Endothelial cell of umbilical vein (primary cell): ENCODE data around the gene HSF2. TPM values are rescaled to one million over a fixed set of nuclear protein-coding genes. Genes with fewer than 3 reads are reported as not detected.

Experiments
- BruUV-seq: library from RNA; stranded (reverse); fragments of 400-500 nt; replicated peaks from 2 replicates; lab custom pipeline; 2021; lab: Mats Ljungman, UMichigan
- CTCF ChIA-PET: fragments of 300-600, 350-600 bp; sonication (Branson Sonifier 250); formaldehyde crosslinking; loops from one replicate; lab custom pipeline; 2021; ENCODE audit warnings: antibody characterized with exemption, inconsistent platforms; lab: Charles Lee
- POLR2A ChIA-PET: fragments of 300-600, 350-600 bp; sonication (Branson Sonifier 250); formaldehyde crosslinking; loops from one replicate; lab custom pipeline; 2021; ENCODE audit warnings: antibody characterized with exemption, inconsistent platforms; lab: Charles Lee
- DNase-seq: peaks from one replicate; pipeline ENCODE4 v3.0.0-alpha.2; 2011; ENCODE audit warnings: low read depth, low spot score
- FAIRE-seq: peaks from 2 replicates; lab custom pipeline; 2011; peaks lifted over from hg19 to GRCh38; lab: Jason Lieb, UNC
- H2AFZ ChIP-seq: 2 replicates; pipeline ENCODE4 v1.6.0; 2012; ENCODE audit warnings: low read depth, low read length, control low read depth, inconsistent platforms
- H3K27ac ChIP-seq: 2 replicates; pipeline ENCODE4 v1.5.1; 2011; ENCODE audit warnings: low read depth, mild to moderate bottlenecking, control low read depth, low read length, moderate library complexity; ENCODE audit not compliant: insufficient read depth
- H3K27me3 ChIP-seq, 2 experiments: 2 replicates each; pipeline versions ENCODE4 v1.6.0 to v1.6.1; 2011; ENCODE audit warnings: low read length in 2 of 2, mixed read lengths in 1 of 2; ENCODE audit not compliant: control insufficient read depth in 2 of 2, insufficient read depth in 2 of 2
- H3K36me3 ChIP-seq, 2 experiments: 2 replicates in 1 of 2; 3 replicates in 1 of 2; pipeline ENCODE4 v1.5.1; 2011; ENCODE audit warnings: low read length in 2 of 2, mild to moderate bottlenecking in 1 of 2, moderate library complexity in 1 of 2; ENCODE audit not compliant: control insufficient read depth in 2 of 2, insufficient read depth in 2 of 2; ENCODE audit errors: extremely low read depth in 1 of 2
- H3K4me1 ChIP-seq: 3 replicates; pipeline ENCODE4 v1.5.1; 2011; ENCODE audit warnings: mild to moderate bottlenecking, low read length; ENCODE audit not compliant: control insufficient read depth, insufficient read depth; ENCODE audit errors: extremely low read depth
- H3K4me2 ChIP-seq: 2 replicates; pipeline ENCODE4 v1.6.1; 2011; ENCODE audit warnings: low read length, control low read depth, mixed read lengths; ENCODE audit not compliant: insufficient read depth
- H3K4me3 ChIP-seq, 3 experiments: fragments of 200-600 bp in 1 of 3; sonication (generic), shearing (Covaris generic) in 1 of 3; replicated peaks in 1 of 3; 2 replicates each; pipeline ENCODE4 v1.5.1; 2011 to 2016; ENCODE audit warnings: control low read depth in 3 of 3, low read length in 3 of 3, mild to moderate bottlenecking in 2 of 3, inconsistent platforms in 1 of 3, low read depth in 1 of 3, moderate library complexity in 1 of 3; ENCODE audit not compliant: insufficient read depth in 1 of 3
- H3K79me2 ChIP-seq: 2 replicates; pipeline ENCODE4 v1.6.0; 2012; ENCODE audit warnings: low read length, inconsistent platforms; ENCODE audit not compliant: control insufficient read depth, insufficient read depth
- H3K9ac ChIP-seq: replicated peaks from 2 replicates; pipeline ENCODE3; 2011; ENCODE audit warnings: low read length, control low read depth; ENCODE audit not compliant: insufficient read depth; ENCODE audit errors: extremely low read depth
- H3K9me1 ChIP-seq: replicated peaks from 3 replicates; pipeline ENCODE4 v1.6.0; 2011; ENCODE audit warnings: mild to moderate bottlenecking, low read length; ENCODE audit not compliant: control insufficient read depth, insufficient read depth; ENCODE audit errors: extremely low read depth
- H3K9me3 ChIP-seq: replicated peaks from 2 replicates; pipeline ENCODE4 v1.5.1; 2012; ENCODE audit warnings: low read length, inconsistent platforms; ENCODE audit not compliant: control insufficient read depth, insufficient read depth
- H4K20me1 ChIP-seq: replicated peaks from 2 replicates; pipeline ENCODE3; 2011; ENCODE audit warnings: mild to moderate bottlenecking, low read length; ENCODE audit not compliant: control insufficient read depth, insufficient read depth; ENCODE audit errors: extremely low read depth
- EZH2 ChIP-seq: IDR thresholded peaks from 2 replicates; pipeline ENCODE4 v1.6.1; 2012; ENCODE audit warnings: borderline replicate concordance, low read depth, mild to moderate bottlenecking, moderate library complexity, low read length, inconsistent platforms; ENCODE audit not compliant: severe bottlenecking
- FOS ChIP-seq: IDR thresholded peaks from 2 replicates; pipeline ENCODE4 v1.6.1; 2011; ENCODE audit warnings: mild to moderate bottlenecking, low read length, moderate library complexity, borderline replicate concordance; ENCODE audit not compliant: insufficient read depth
- GATA2 ChIP-seq: IDR thresholded peaks from 2 replicates; pipeline ENCODE4 v1.7.0; 2011; ENCODE audit warnings: low read depth, mild to moderate bottlenecking, moderate library complexity, mixed read lengths, low read length; ENCODE audit not compliant: insufficient read length, insufficient read depth
- JUN ChIP-seq: IDR thresholded peaks from 2 replicates; pipeline ENCODE4 v1.6.1; 2011; ENCODE audit warnings: borderline replicate concordance, low read depth; ENCODE audit not compliant: insufficient read length, insufficient read depth
- MAX ChIP-seq: IDR thresholded peaks from 2 replicates; pipeline ENCODE4 v1.6.1; 2011; ENCODE audit not compliant: insufficient read depth, insufficient read length
- MYC ChIP-seq: IDR thresholded peaks from one replicate; pipeline ENCODE4 v1.6.1; 2011; ENCODE audit warnings: mild to moderate bottlenecking, low read depth, low read length
- POLR2A ChIP-seq: IDR thresholded peaks from 2 replicates; pipeline ENCODE4 v1.6.1; 2012; ENCODE audit warnings: low read depth, mild to moderate bottlenecking, control low read depth, low read length
- POLR2AphosphoS5 ChIP-seq: IDR thresholded peaks from 2 replicates; pipeline ENCODE4 v1.6.1; 2012; ENCODE audit warnings: low read depth, mild to moderate bottlenecking, control low read depth, low read length, moderate library complexity; ENCODE audit not compliant: insufficient read depth
- dilution Hi-C: fragments of 300-500 bp; cut with MboI; formaldehyde crosslinking; loops from one replicate; pipeline ENCODE4 v1.15.0; 2019; ENCODE audit warnings: low sequenced_read_pairs; ENCODE audit not compliant: extremely low pct_ligation_motif_present
- intact Hi-C: fragments of 100-400 bp; cut with micrococcal nuclease; formaldehyde crosslinking; loops from one replicate; pipeline ENCODE4 v1.10.0; 2022
- polyA plus RNA-seq, 4 experiments: library from polyadenylated mRNA; depleted of rRNA in 3 of 4; stranded (reverse) in 3 of 4; unstranded in 1 of 4; fragments of >200 nt; gene quantifications; 2 replicates each; pipeline versions ENCODE4 v1.2.1 to v1.2.3, GENCODE V29; 2011 to 2012; ENCODE audit warnings: missing spikeins in 1 of 4
- total RNA-seq: library from RNA; stranded (reverse); gene quantifications from 2 replicates; pipeline ENCODE4 v1.2.3, GENCODE V29; 2021
- TF ChIP-seq, protein P1 (sequence below), 2 donors: IDR thresholded peaks; 1 replicate in 1 of 2; 2 replicates in 1 of 2; pipeline ENCODE4 v1.5.1; 2011; ENCODE audit warnings: low read length in 2 of 2, mild to moderate bottlenecking in 2 of 2, moderate library complexity in 2 of 2, control low read depth in 1 of 2, inconsistent platforms in 1 of 2, low read depth in 1 of 2; ENCODE audit not compliant: insufficient read depth in 1 of 2; ENCODE audit errors: extremely low read depth in 1 of 2

Gene HSF2
- total and polyA plus RNA-seq, 2 donors (not counting 3 experiments of a cell fraction or from before 2014, with no cell fraction given) = 8.0 to 13.3 TPM

DNA sequence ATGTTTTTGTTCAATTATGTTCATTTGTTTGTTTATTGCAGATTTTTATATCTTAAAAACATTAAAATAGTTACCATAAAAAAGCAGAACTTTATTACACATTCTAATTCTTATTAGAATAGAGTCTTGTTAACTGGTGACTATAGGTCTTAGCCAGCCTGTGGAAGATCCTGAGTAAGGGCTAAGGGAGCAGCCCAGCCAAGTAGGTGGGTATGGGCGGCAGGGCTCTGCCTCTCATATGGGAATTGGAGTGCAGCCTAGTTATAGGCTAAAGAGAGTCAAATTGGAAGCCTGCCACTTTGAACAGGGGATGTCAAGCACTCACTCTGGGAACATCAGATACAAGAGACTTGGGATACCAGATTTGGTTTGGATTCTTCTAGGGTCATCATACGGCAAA, 10.5 kb upstream of the HSF2 start:
- no TSS peak for BruUV-seq
- DNase-seq = no peak
- dilution Hi-C loops = no loop called here

More for the DNA sequence above, 10.5 kb upstream of the HSF2 start:
- Histone ChIP-seq H2AFZ (no peak overlapping the region), H3K79me2 (no peaks in the 10 kb centered on the region), H3K9me1 (no peaks in the 10 kb centered on the region), H3K4me1 (no peaks in the 10 kb centered on the region), H3K27ac (no peak overlapping the region), H3K36me3 (no peaks in the 10 kb centered on the region), H4K20me1 (no peaks in the 10 kb centered on the region), H3K9ac (no peak overlapping the region), H3K4me3 (no peak overlapping the region), H3K9me3 (no peaks in the 10 kb centered on the region), H3K27me3 (peaks cover 10 to 18% of the 10 kb centered on the region in 2 experiments), H3K4me2 (no peak overlapping the region)
- ChIA-PET CTCF (interaction anchor here (1.0 to 1.9 kb wide), 3 partner anchors 10 to 1333 kb away, joined by 3 to 6 read pairs (median 3); partner anchors contain the start of gene HSF2), POLR2A (no interaction called here)
- no peak for TF ChIP-seq EZH2
- no peak for TF ChIP-seq MYC
- TF ChIP-seq MAX = no peak
- no peak for TF ChIP-seq POLR2A
- TF ChIP-seq, protein P1, sequence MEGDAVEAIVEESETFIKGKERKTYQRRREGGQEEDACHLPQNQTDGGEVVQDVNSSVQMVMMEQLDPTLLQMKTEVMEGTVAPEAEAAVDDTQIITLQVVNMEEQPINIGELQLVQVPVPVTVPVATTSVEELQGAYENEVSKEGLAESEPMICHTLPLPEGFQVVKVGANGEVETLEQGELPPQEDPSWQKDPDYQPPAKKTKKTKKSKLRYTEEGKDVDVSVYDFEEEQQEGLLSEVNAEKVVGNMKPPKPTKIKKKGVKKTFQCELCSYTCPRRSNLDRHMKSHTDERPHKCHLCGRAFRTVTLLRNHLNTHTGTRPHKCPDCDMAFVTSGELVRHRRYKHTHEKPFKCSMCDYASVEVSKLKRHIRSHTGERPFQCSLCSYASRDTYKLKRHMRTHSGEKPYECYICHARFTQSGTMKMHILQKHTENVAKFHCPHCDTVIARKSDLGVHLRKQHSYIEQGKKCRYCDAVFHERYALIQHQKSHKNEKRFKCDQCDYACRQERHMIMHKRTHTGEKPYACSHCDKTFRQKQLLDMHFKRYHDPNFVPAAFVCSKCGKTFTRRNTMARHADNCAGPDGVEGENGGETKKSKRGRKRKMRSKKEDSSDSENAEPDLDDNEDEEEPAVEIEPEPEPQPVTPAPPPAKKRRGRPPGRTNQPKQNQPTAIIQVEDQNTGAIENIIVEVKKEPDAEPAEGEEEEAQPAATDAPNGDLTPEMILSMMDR (IDR thresholded peaks at IDR 0.05; ENCODE audit: extremely low read depth in 1 of 2, insufficient read depth in 1 of 2, low read depth in 1 of 2, low read length in 2 of 2) = no peak
- no peak for TF ChIP-seq POLR2AphosphoS5
- no peak for TF ChIP-seq JUN
- TF ChIP-seq FOS = no peak
- no peak for TF ChIP-seq GATA2
- intact Hi-C loops = no loop called here
- no peak for FAIRE-seq
